OCI-LY7 (cell line): Measurements from ENCODE around the gene HYLS1.

ENCODE experiments used
- EZH2phosphoT487 ChIP-seq: fragments of 200-600 bp; sonication (generic); IDR thresholded peaks from 2 replicates; pipeline ENCODE4 v1.6.1; 2018; ENCODE audit warnings: low read depth, borderline replicate concordance, mild to moderate bottlenecking, mixed run types, antibody characterized with exemption, low read length, moderate library complexity, mixed read lengths
- TF ChIP-seq, protein P1 (sequence below): fragments of 200-600 bp; sonication (generic); conservative IDR thresholded peaks from 2 replicates; pipeline ENCODE4 v1.5.1; 2014; ENCODE audit warnings: mild to moderate bottlenecking, antibody characterized with exemption, low read length, moderate library complexity, mixed read lengths

DNA sequence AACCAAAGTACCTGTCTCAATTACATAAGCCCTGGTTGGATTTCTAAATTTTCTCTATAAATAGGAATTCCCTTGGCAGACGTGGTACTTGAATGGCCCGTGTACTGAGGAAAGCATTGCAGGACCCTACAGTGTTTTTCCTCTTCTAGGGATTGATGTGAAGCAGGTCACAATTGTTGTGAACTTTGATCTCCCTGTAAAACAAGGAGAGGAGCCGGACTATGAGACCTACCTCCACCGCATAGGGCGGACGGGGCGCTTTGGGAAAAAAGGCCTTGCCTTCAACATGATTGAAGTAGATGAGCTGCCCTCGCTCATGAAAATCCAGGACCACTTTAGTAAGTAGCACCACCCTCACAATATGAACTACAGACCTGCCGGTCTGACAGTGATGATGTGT is 33.6 kb downstream of the HYLS1 start:
- TF ChIP-seq, protein P1, sequence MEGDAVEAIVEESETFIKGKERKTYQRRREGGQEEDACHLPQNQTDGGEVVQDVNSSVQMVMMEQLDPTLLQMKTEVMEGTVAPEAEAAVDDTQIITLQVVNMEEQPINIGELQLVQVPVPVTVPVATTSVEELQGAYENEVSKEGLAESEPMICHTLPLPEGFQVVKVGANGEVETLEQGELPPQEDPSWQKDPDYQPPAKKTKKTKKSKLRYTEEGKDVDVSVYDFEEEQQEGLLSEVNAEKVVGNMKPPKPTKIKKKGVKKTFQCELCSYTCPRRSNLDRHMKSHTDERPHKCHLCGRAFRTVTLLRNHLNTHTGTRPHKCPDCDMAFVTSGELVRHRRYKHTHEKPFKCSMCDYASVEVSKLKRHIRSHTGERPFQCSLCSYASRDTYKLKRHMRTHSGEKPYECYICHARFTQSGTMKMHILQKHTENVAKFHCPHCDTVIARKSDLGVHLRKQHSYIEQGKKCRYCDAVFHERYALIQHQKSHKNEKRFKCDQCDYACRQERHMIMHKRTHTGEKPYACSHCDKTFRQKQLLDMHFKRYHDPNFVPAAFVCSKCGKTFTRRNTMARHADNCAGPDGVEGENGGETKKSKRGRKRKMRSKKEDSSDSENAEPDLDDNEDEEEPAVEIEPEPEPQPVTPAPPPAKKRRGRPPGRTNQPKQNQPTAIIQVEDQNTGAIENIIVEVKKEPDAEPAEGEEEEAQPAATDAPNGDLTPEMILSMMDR = no peak
- no peak for TF ChIP-seq EZH2phosphoT487
